ENCODE data around the gene TDRD3. TPM values are rescaled to one million over a fixed set of nuclear protein-coding genes. Genes with fewer than 3 reads are reported as not detected.

The TDRD3 gene
- total RNA-seq, 1 donor = 17.3 TPM

- no peak overlapping the region for H3K4me3 ChIP-seq (ENCODE audit: low read depth, low read length)
- DNase-seq (ENCODE audit: low read depth) = no peak
- TF ChIP-seq, protein P1, sequence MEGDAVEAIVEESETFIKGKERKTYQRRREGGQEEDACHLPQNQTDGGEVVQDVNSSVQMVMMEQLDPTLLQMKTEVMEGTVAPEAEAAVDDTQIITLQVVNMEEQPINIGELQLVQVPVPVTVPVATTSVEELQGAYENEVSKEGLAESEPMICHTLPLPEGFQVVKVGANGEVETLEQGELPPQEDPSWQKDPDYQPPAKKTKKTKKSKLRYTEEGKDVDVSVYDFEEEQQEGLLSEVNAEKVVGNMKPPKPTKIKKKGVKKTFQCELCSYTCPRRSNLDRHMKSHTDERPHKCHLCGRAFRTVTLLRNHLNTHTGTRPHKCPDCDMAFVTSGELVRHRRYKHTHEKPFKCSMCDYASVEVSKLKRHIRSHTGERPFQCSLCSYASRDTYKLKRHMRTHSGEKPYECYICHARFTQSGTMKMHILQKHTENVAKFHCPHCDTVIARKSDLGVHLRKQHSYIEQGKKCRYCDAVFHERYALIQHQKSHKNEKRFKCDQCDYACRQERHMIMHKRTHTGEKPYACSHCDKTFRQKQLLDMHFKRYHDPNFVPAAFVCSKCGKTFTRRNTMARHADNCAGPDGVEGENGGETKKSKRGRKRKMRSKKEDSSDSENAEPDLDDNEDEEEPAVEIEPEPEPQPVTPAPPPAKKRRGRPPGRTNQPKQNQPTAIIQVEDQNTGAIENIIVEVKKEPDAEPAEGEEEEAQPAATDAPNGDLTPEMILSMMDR (IDR thresholded peaks at IDR 0.05; ENCODE audit: insufficient read depth, low read depth, low read length) = no peak
Observed at GRCh38 chr13:60484865-60485264, 87.8 kb downstream of the TDRD3 start.

DNA sequence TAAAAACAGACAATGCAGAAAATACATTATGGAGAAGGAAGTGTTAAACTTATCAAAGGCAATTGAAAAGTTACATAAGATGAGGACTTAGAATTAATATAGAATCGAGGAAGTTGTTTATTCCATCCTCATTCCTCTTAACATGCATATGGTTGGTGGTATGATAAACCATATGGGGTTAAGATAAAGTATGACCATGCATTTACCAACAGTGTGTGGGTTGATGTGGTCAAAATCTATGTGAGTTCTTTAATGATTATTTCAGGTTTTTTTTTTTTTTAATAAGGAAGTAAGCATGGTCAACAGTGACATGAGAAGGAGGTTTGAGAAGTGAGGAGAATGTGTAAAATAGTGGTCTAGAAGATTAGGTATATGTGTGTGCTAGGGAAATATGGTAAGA, 94.5 kb downstream of the TDRD3 start:
- TF ChIP-seq, protein P1 (IDR thresholded peaks at IDR 0.05; ENCODE audit: insufficient read depth, low read depth, low read length) = no peak
- no peak overlapping the region for H3K4me3 ChIP-seq (ENCODE audit: low read depth, low read length)
- no peak for DNase-seq (ENCODE audit: low read depth)

- no peak for DNase-seq (ENCODE audit: low read depth)
- TF ChIP-seq, protein P1 (IDR thresholded peaks at IDR 0.05; ENCODE audit: insufficient read depth, low read depth, low read length) = no peak
- H3K4me3 ChIP-seq (ENCODE audit: low read depth, low read length) = no peak overlapping the region
Observed at GRCh38 chr13:60492187-60492586, 95.2 kb downstream of the TDRD3 start.

- H3K4me3 ChIP-seq (ENCODE audit: low read depth, low read length) = no peak overlapping the region
- TF ChIP-seq, protein P1 (IDR thresholded peaks at IDR 0.05; ENCODE audit: insufficient read depth, low read depth, low read length) = no peak
- no peak for DNase-seq (ENCODE audit: low read depth)
Observed at GRCh38 chr13:60494296-60494695, 97.3 kb downstream of the TDRD3 start.

DNA sequence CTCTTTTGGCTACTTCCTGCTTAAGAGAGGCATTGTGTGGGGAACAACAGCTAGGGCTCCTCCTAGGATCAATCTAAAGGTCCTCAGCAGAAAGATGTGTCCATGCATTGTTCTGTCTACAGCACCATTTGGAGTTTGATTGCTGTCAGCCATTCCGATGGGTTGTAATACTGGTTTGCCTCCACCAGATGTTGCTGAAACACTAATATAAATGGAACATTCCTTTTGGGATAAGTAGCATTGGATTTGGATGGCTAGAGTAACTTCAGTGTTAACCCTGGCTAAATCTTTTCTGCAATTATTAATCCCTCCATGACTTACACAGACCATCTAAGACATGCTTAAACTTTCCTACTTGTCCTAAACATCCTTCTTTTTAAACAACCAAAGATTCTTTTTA, 104.2 kb downstream of the TDRD3 start:
- TF ChIP-seq, protein P1 (IDR thresholded peaks at IDR 0.05; ENCODE audit: insufficient read depth, low read depth, low read length) = no peak
- DNase-seq (ENCODE audit: low read depth) = no peak
- H3K4me3 ChIP-seq (ENCODE audit: low read depth, low read length) = no peak overlapping the region

DNA sequence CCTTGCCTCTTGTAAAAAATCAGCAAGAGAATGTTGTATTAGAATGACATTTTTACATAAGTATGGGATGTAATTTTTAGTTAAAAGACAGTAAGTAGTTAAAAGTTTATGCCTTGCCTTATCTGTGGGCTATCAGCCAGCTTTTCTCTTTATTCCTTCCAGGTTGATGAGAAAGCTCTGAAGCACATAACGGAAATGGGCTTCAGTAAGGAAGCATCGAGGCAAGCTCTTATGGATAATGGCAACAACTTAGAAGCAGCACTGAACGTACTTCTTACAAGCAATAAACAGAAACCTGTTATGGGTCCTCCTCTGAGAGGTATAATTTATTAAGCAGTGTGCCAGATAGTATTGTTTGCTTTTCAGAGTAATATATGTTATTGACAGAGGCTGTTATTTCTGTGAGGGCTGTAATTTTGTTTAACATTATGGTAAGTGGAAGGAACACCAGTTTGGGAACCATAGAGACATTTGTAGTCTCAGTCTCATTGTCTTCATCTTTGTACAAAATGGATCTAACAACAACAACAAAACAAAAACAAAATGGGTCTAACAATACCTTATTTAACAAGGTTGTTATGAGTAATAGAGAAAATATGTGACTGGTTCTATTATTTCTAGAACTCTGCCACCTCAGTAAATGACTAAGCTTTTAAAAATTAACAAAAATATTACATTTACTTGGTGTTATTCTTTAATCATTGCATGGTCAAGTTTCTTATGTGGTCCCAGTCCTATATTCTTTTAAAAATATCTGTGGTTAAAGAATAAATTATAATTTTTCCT, 112.8 kb downstream of the TDRD3 start:
- no peak overlapping the region for H3K4me3 ChIP-seq (ENCODE audit: low read depth, low read length)
- DNase-seq (ENCODE audit: low read depth) = no peak
- TF ChIP-seq, protein P1 (IDR thresholded peaks at IDR 0.05; ENCODE audit: insufficient read depth, low read depth, low read length) = no peak

DNA sequence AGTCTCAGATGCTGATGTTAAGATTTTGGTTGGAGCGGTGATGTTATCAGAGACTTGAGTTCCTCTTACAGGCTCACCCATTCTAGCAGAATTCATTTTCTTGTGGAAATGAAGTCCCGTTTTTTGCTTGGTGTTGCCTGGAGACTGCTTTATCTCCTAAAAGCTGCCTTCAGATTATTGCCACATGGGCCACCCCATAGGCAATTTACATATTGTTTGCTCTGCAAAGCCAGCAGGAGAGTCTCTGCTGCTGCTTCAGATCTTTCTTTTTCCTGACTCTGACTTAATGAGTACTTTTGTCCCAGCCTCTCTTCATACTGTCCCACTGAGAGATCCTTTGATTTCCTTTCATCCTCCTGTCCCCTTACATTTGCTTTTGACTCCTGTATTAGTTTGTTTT, 114.6 kb downstream of the TDRD3 start:
- no peak for DNase-seq (ENCODE audit: low read depth)
- TF ChIP-seq, protein P1 (IDR thresholded peaks at IDR 0.05; ENCODE audit: insufficient read depth, low read depth, low read length) = no peak
- no peak overlapping the region for H3K4me3 ChIP-seq (ENCODE audit: low read depth, low read length)

Data from fibroblast of villous mesenchyme (primary cell).